Measurements from ENCODE around the gene GADD45G.

The GADD45G gene

DNA sequence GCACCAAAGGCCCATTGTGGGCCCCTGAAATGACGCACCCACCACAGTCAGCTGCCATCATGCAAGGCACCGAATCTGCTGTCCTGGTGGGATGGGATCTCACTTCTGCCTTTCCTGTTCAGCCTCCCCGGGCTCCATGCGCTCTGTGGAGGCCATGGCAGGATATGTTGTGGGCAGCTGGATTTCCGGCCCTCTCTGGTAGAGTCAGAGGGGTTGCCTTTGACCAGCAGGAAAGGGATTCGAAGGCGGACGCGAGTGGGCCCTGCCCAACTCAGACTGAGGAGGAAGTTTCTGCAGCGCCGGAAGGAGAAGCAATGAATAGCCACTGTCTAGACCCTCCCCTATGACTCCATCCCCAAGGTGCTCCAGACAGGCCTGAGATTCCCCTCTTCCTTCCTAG, 35.5 kb downstream of the GADD45G start:
- no peak overlapping the region for H3K4me3 Mint-ChIP-seq
- no peaks in the 10 kb centered on the region for H3K36me3 Mint-ChIP-seq (ENCODE audit: low read depth)
- H3K4me1 Mint-ChIP-seq (ENCODE audit: low read depth) = no peaks in the 10 kb centered on the region
- H3K27ac Mint-ChIP-seq = no peak overlapping the region
- H3K27me3 Mint-ChIP-seq = no peaks in the 10 kb centered on the region
- H3K9me3 Mint-ChIP-seq = no peaks in the 10 kb centered on the region

DNA sequence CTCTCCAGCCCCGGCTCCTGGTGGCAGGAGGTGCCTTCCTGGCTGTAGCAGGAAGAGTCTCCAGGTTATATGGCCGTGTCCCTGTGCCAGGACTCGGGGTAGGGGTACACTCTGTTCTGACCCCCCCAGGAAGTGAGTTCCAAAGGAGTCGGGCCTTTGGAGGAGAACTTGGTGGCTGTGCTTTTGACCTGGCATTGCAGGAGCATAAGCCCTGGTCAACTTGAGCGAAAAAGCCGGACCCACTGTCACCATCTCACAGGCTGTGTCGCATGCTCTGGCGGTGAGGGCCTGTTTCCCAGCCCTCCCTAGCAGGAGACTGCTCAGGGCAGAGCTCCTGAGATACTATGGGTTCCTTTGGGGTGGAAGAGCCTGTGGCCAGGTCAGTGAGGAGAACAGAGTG, 36.0 kb downstream of the GADD45G start:
- H3K27ac Mint-ChIP-seq = no peak overlapping the region
- no peaks in the 10 kb centered on the region for H3K9me3 Mint-ChIP-seq
- no peak overlapping the region for H3K4me3 Mint-ChIP-seq
- H3K36me3 Mint-ChIP-seq (ENCODE audit: low read depth) = no peaks in the 10 kb centered on the region
- no peaks in the 10 kb centered on the region for H3K4me1 Mint-ChIP-seq (ENCODE audit: low read depth)
- no peaks in the 10 kb centered on the region for H3K27me3 Mint-ChIP-seq

DNA sequence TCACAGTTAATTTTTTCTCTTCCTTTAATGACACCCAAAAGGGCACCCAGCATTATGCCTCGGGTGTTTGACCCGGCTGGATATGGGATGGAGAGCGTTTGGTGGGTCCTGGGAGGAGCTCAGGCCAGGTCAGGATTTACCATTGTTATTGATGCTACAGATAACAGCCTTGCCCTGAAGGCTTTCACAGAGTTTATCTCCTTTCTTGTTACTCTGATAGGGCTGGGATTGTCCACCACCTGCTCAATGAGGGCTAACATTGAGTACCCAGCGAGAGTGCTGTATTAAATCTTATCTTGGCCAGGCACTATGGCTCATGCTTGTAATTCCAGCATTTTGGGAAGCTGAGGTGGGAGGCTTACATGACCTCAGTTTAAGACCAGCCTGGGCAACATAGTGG, 37.2 kb downstream of the GADD45G start:
- H3K27ac Mint-ChIP-seq = no peak overlapping the region
- no peaks in the 10 kb centered on the region for H3K4me1 Mint-ChIP-seq (ENCODE audit: low read depth)
- H3K4me3 Mint-ChIP-seq = no peak overlapping the region
- no peaks in the 10 kb centered on the region for H3K36me3 Mint-ChIP-seq (ENCODE audit: low read depth)
- H3K9me3 Mint-ChIP-seq = no peaks in the 10 kb centered on the region
- no peaks in the 10 kb centered on the region for H3K27me3 Mint-ChIP-seq

DNA sequence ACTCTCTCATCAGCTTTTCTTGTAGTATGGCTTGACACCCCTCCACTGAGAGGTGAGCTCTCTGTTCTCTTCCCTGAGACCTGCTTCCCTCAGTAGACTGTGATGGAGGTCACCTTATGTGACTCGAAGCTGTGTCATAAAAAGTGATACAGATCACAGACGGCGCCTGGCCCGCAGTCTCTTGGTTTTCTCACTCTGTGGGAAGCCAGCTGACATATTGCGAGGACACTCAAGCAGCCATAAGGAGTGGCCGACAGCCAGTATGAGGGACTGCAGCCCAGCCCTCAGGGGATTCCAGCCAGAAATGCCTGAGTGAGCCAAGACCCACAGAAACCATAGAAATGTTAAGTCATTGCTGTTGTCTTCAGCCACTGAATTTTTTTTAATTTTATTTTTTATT, 38.0 kb downstream of the GADD45G start:
- Mint-ChIP-seq H3K27me3 (no peaks in the 10 kb centered on the region), H3K4me3 (no peak overlapping the region), H3K27ac (no peak overlapping the region), H3K4me1 (ENCODE audit: low read depth) (no peaks in the 10 kb centered on the region), H3K9me3 (no peaks in the 10 kb centered on the region), H3K36me3 (ENCODE audit: low read depth) (no peaks in the 10 kb centered on the region)

DNA sequence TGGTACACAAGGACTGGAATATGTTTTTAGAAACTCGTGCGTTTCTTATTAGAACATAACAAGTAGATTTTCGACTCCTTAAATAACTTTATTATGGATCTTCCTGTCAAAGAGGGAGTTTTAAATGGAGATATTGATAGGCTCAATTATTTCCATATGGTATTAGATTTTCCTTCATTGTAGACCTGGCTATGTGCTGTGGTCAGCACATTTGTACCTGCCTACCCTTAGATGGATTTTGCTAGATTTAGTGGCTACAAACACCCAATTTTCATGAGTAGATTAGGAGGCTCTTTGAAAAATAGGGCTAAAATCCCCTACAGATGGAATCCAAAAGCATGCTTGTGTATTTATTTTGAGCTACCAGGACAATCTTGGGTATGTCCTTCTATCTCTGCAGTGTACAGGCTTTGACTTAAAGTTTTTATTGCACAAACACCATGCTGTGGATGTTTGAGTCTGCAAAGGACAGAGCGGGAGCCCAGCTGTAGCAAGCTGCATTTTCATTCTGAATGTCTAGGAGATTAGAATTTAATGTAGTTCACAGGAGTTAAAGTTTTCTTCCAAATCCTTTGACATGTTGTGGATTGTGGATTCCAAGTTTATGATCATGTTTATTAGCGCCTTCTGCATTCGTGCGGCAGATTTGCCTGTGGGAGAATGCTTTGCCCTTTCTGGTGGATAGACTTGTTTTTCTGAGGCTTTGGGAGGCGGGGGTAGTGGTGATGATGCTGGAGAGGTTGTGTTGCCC, 41.6 kb downstream of the GADD45G start:
- Mint-ChIP-seq H3K27ac (no peak overlapping the region), H3K4me1 (ENCODE audit: low read depth) (peaks cover 6% of the 10 kb centered on the region), H3K36me3 (ENCODE audit: low read depth) (no peaks in the 10 kb centered on the region), H3K27me3 (no peaks in the 10 kb centered on the region), H3K4me3 (no peak overlapping the region), H3K9me3 (no peaks in the 10 kb centered on the region)

DNA sequence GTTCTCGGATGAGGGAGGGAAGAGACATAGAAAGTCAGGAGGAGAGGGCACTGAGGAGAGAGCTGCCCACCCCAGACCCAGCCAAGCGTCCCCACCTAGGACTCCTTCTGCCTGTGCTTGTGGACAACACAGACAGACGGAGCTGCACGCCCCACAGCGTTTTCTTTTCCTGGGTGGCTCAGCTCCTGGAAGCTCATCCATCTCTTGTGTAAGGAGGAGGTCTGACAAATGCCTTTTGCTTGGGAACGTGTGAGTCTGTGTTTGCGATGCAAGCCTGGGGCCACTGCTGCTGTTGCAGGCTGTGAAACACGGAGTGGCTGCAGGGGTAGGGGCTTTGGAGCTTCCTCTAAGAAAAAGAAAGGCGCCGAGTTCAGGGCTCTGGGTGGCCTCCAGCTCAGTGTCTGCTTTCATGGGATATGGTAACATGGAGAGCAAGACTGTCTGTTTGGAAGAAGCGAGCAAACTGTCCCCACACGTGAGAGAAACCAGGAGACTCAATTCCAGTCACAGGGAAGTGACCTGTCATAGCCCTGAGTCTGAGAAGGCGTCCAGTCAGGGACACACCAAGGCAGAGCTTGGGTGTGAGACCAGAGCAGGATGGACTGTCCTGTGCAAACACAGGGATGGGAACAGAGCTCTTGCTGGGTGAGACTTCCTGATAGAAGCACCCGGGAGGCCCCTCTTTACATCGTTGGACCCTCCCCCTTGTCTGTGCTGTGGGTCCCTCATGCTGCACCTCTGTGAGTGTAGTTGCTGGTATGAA, 42.7 kb downstream of the GADD45G start:
- H3K27me3 Mint-ChIP-seq = no peaks in the 10 kb centered on the region
- no peaks in the 10 kb centered on the region for H3K9me3 Mint-ChIP-seq
- H3K27ac Mint-ChIP-seq = no peak overlapping the region
- H3K4me3 Mint-ChIP-seq = no peak overlapping the region
- peaks cover 6% of the 10 kb centered on the region for H3K4me1 Mint-ChIP-seq (ENCODE audit: low read depth)
- H3K36me3 Mint-ChIP-seq (ENCODE audit: low read depth) = no peaks in the 10 kb centered on the region

DNA sequence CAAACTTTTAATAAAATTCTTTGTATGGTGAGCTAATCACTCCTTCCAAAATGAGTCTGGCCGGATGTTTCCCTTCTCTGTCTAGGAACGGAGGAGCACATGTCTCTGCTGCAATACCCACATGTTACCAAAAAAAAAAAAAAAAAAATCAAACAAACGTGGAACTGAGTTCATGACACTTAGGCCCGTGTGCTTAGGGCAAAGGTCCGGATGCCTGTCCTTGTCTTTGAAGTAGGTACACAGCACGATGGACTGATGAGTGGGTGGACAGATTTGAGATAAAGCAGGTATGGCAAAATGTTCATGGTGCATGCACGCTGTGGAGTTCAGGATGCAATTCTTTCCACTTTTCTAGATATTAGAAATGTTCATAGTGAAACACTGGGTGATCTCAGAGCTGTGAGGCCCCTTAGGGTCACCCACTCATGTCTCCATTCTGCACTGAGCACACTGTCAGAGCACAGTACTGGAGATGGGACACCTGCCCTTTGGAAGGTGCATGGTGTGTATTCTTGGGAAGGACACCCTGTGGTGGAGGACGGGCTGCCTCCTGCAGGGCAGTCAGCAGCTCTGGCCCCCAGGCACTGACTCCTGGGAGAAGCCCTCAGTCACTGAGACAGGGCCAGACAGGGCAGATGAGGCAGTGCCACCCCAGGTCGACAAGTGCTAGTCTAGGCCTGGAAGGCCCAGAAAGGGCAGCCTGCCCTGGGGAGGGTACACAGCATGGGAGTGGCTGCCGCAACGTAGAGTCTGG, 43.6 kb downstream of the GADD45G start:
- Mint-ChIP-seq H3K4me3 (no peak overlapping the region), H3K27ac (no peak overlapping the region), H3K36me3 (ENCODE audit: low read depth) (no peaks in the 10 kb centered on the region)

DNA sequence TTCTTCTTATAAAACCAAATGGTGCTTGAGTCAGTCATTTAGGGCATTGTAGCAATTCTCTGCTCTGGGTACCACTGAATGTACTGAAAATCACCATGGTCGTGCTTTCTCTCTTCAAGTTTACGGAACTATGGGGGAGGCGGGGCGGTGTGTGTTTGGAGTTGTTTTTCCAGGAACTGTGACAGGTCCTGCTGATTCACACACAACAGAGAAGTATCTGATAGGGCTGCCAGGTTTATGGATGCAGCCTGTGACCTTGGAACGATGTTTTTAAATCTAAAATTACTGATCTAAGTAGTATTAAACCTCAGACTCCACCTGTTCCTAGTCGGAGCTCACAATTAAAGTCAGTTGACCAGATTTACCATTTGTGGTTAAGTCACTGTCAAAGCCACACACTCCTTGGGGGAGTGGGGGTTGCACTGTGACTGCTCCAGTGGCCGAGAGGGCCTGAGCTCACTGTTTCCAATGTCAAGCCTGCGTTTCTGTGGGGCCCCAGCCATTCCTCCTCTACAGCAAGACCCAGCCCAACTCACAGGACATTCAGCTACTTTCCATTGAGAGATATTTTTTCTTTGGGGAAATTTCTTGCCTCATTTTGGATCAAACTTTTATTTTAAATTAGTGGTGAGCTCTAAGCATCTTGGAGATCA, 44.4 kb downstream of the GADD45G start:
- Mint-ChIP-seq H3K27ac (no peak overlapping the region), H3K9me3 (no peaks in the 10 kb centered on the region), H3K27me3 (no peaks in the 10 kb centered on the region), H3K36me3 (ENCODE audit: low read depth) (no peaks in the 10 kb centered on the region), H3K4me1 (ENCODE audit: low read depth) (peaks cover 6% of the 10 kb centered on the region), H3K4me3 (no peak overlapping the region)

More for the DNA sequence above, 43.6 kb downstream of the GADD45G start:
- H3K9me3 Mint-ChIP-seq = no peaks in the 10 kb centered on the region
- no peaks in the 10 kb centered on the region for H3K27me3 Mint-ChIP-seq
- H3K4me1 Mint-ChIP-seq (ENCODE audit: low read depth) = peaks cover 6% of the 10 kb centered on the region

DNA sequence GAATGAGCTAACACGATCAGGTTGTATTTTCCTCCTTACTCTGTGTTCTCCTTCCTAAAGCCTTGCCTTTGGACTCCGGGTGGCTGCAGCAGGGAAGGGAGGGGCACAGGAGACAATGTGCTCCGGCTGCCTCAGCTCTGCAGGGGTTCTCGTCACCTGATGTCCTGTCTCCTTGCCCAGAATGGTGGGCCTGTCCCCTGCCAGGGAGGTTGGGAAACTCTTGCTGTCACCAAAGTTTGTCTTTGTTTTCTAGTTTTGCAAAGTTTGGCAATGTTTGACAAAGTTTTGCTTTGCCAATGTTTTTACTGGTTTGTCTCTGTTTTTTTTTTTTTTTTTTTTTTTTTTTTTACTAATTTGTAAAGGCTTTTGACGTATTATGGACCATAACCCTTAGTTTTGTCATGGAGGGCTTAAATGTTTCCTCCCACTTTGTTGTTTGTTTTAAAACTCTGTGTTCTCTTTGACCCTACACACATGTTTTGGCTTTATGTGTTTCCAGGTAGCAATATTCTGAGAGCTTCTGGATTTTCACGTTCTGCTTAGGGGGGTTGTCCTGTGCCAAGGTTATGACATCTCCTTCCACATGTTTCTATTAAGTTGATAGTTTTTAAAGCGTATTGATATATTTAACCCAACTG, 49.3 kb downstream of the GADD45G start:
- H3K36me3 Mint-ChIP-seq (ENCODE audit: low read depth) = no peaks in the 10 kb centered on the region
- no peak overlapping the region for H3K27ac Mint-ChIP-seq
- no peaks in the 10 kb centered on the region for H3K9me3 Mint-ChIP-seq
- H3K4me3 Mint-ChIP-seq = no peak overlapping the region
- peaks cover 6% of the 10 kb centered on the region for H3K27me3 Mint-ChIP-seq
- H3K4me1 Mint-ChIP-seq (ENCODE audit: low read depth) = peaks cover 18% of the 10 kb centered on the region

DNA sequence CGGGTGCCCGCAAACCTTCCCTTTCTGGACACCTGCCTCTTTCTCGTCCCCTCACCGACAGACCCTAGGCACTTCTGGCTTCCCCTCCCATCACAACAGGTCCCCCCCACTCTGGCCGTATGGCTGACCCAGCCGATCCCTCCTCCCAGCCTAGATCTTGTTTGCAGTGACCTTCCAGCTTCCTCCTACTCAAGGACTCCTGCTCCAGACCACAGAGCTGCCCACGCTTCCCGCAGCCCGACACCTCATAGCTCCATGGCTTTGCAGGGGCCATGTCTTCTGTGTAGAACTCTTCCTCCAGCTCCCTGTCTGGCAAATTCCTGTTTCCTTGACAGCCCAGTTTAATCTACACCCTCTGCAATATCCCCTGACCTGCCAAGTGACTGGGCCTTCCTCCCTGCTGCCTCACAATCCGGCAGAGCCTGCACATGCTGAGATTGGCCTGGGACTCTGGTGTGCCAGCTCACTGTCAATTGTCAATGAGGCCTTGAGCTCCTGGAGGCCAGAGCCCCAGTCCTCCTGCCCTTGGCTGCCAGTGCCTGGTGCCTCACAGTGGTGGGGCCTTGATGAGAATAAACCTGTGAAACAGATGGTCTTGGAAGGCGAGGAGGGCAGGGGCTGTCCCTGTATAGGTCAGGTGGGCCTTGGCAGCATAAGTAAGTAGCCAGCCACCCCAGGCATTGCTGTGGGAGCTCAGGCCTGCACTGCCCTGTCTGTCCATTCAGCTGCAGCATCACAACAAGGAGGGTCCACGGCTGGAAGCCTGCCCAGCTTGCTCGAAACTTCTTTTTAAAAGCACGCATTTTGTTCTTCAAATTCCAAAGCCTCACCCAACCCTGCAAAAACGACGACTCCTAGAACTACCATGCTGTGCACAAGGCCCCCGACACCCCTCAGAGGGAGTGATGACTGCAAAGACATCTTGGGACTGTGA, 50.5 kb downstream of the GADD45G start:
- Mint-ChIP-seq H3K4me3 (no peak overlapping the region), H3K4me1 (ENCODE audit: low read depth) (peaks cover 14% of the 10 kb centered on the region), H3K27ac (peak overlapping the region; percentile 36), H3K27me3 (peaks cover 6% of the 10 kb centered on the region), H3K36me3 (ENCODE audit: low read depth) (no peaks in the 10 kb centered on the region), H3K9me3 (no peaks in the 10 kb centered on the region)
